HCT116 (cell line): ENCODE data around the gene ARID1A. TPM values are rescaled to one million over a fixed set of nuclear protein-coding genes. Genes with fewer than 3 reads are reported as not detected.

Experiments used
- ATAC-seq: fragments of 200-7000 bp; cut with Tn5 transposase; 2 replicates; pipeline ENCODE4 v1.9.1; 2020; ENCODE audit warnings: mild to moderate bottlenecking, moderate library complexity
- BruUV-seq: library from RNA; stranded (reverse); fragments of 400-500 nt; replicated peaks from 2 replicates; lab custom pipeline; 2021; lab: Mats Ljungman, UMichigan
- CTCF ChIA-PET: fragments of 300-600 bp; sonication (Branson Sonifier 250); formaldehyde crosslinking; loops from one replicate; lab custom pipeline; 2021; ENCODE audit warnings: antibody characterized with exemption; lab: Charles Lee
- POLR2A ChIA-PET: fragments of 300-600, 350-600 bp; sonication (Branson Sonifier 250); formaldehyde crosslinking; loops from one replicate; lab custom pipeline; 2021; ENCODE audit warnings: antibody characterized with exemption; lab: Charles Lee
- RAD21 ChIA-PET, 2 experiments: fragments of 300-600 bp; sonication (Branson Sonifier 250); formaldehyde crosslinking; loops; one replicate each; lab custom pipeline; 2023; ENCODE audit warnings: low total read pairs in 2 of 2; ENCODE audit not compliant: uncharacterized antibody in 2 of 2, unreplicated experiment in 2 of 2, low non-redundant PET in 1 of 2; lab: Charles Lee
- DNase-seq: peaks from one replicate; pipeline ENCODE4 v3.0.0-alpha.2; 2010; ENCODE audit warnings: low read depth, low spot score
- H2AFZ ChIP-seq: fragments of 200-600 bp; shearing (Covaris generic), sonication (generic); 2 replicates; pipeline ENCODE4 v1.6.1; 2017; ENCODE audit warnings: low read depth, mixed run types, mixed read lengths, antibody characterized with exemption, low read length; ENCODE audit not compliant: poor library complexity, severe bottlenecking
- H3K27ac ChIP-seq: 2 replicates; pipeline ENCODE4 v1.5.1; 2012; ENCODE audit warnings: low read depth, low read length
- H3K27me3 ChIP-seq: fragments of 200-600 bp; sonication (generic); 2 replicates; pipeline ENCODE4 v1.6.1; 2016; ENCODE audit warnings: mixed run types, low read length, mixed read lengths; ENCODE audit not compliant: insufficient read depth
- H3K36me3 ChIP-seq, 2 experiments: fragments of 200-500 bp in 1 of 2; fragments of 200-600 bp in 1 of 2; sonication (Bioruptor generic) in 1 of 2; sonication (generic) in 1 of 2; 2 replicates each; pipeline versions ENCODE4 v1.5.1 to v1.6.1; 2014 to 2016; ENCODE audit warnings: low read length in 2 of 2, inconsistent platforms in 1 of 2, mixed read lengths in 1 of 2, mixed run types in 1 of 2; ENCODE audit not compliant: insufficient read depth in 2 of 2, control insufficient read depth in 1 of 2
- H3K4me1 ChIP-seq, 2 experiments: fragments of 200-600 bp in 1 of 2; sonication (generic) in 1 of 2; 2 replicates each; pipeline versions ENCODE4 v1.5.1 to v1.6.1; 2012 to 2017; ENCODE audit warnings: low read length in 2 of 2, inconsistent platforms in 1 of 2, mild to moderate bottlenecking in 1 of 2, mixed read lengths in 1 of 2, mixed run types in 1 of 2, moderate library complexity in 1 of 2; ENCODE audit not compliant: insufficient read depth in 2 of 2, control insufficient read depth in 1 of 2
- H3K4me2 ChIP-seq: fragments of 200-600 bp; sonication (generic); 2 replicates; pipeline ENCODE4 v1.6.1; 2017; ENCODE audit warnings: mixed run types, low read length, mixed read lengths
- H3K4me3 ChIP-seq, 2 experiments: fragments of 200-600 bp in 1 of 2; sonication (generic) in 1 of 2; replicated peaks in 1 of 2; 2 replicates each; pipeline ENCODE4 v1.5.1; 2011 to 2016; ENCODE audit warnings: low read length in 2 of 2, control low read depth in 1 of 2, low read depth in 1 of 2, mild to moderate bottlenecking in 1 of 2, mixed read lengths in 1 of 2, mixed run types in 1 of 2
- H3K79me2 ChIP-seq: fragments of 200-600 bp; sonication (generic); 2 replicates; pipeline ENCODE4 v1.6.1; 2017; ENCODE audit warnings: mild to moderate bottlenecking, mixed run types, low read length, moderate library complexity, mixed read lengths; ENCODE audit not compliant: insufficient read depth
- H3K9ac ChIP-seq: fragments of 200-600 bp; sonication (generic); 2 replicates; pipeline ENCODE4 v1.6.1; 2016; ENCODE audit warnings: low read length, mixed read lengths
- H3K9me2 ChIP-seq: fragments of 200-600 bp; sonication (generic), shearing (Covaris generic); 2 replicates; pipeline ENCODE4 v1.6.1; 2017; ENCODE audit warnings: mixed run types, mild to moderate bottlenecking, moderate library complexity; ENCODE audit not compliant: insufficient read depth
- H3K9me3 ChIP-seq, 2 experiments: fragments of 200-500 bp in 1 of 2; fragments of 200-600 bp in 1 of 2; sonication (Bioruptor generic) in 1 of 2; sonication (generic) in 1 of 2; 2 replicates each; pipeline ENCODE4 v1.6.1; 2014 to 2017; ENCODE audit warnings: low read length in 2 of 2, mixed read lengths in 2 of 2, inconsistent platforms in 1 of 2, low read depth in 1 of 2, mild to moderate bottlenecking in 1 of 2, mixed run types in 1 of 2, moderate library complexity in 1 of 2; ENCODE audit not compliant: control insufficient read depth in 1 of 2, insufficient read depth in 1 of 2
- H4K20me1 ChIP-seq: fragments of 200-600 bp; sonication (generic), shearing (Covaris generic); 2 replicates; pipeline ENCODE4 v1.6.1; 2017; ENCODE audit warnings: mixed run types, mild to moderate bottlenecking, moderate library complexity; ENCODE audit not compliant: insufficient read depth
- EGR1 ChIP-seq: IDR thresholded peaks from 2 replicates; pipeline ENCODE4 v1.6.1; 2012; ENCODE audit warnings: low read depth
- ELF1 ChIP-seq: IDR thresholded peaks from 2 replicates; pipeline ENCODE4 v1.6.1; 2012; ENCODE audit warnings: low read depth, borderline replicate concordance
- FOSL1 ChIP-seq: IDR thresholded peaks from 2 replicates; pipeline ENCODE4 v1.6.1; 2012; ENCODE audit warnings: low read depth
- POLR2AphosphoS5 ChIP-seq: IDR thresholded peaks from 2 replicates; pipeline ENCODE4 v1.6.1; 2011; ENCODE audit warnings: mild to moderate bottlenecking, low read depth, low read length, moderate library complexity
- RAD21 ChIP-seq: IDR thresholded peaks from 2 replicates; pipeline ENCODE4 v1.6.1; 2012; ENCODE audit warnings: low read depth, mild to moderate bottlenecking
- SIN3A ChIP-seq: IDR thresholded peaks from 2 replicates; pipeline ENCODE4 v1.6.1; 2012; ENCODE audit warnings: low read depth
- ZNF274 ChIP-seq: fragments of 200-500 bp; sonication (Bioruptor generic); IDR thresholded peaks from 2 replicates; pipeline ENCODE4 v1.6.1; 2014; ENCODE audit warnings: mild to moderate bottlenecking, low read depth, low read length, inconsistent platforms
- intact Hi-C: fragments of 100-400 bp; cut with micrococcal nuclease; formaldehyde crosslinking; loops from 2 replicates; pipeline ENCODE4 v1.10.0; 2022
- total RNA-seq: library from RNA; stranded (reverse); gene quantifications from one replicate; pipeline ENCODE4 v1.2.1, GENCODE V29; 2021; ENCODE audit not compliant: unreplicated experiment

ARID1A gene
- total RNA-seq, 1 experiment from 2014 or later, result 62.8 TPM

DNA sequence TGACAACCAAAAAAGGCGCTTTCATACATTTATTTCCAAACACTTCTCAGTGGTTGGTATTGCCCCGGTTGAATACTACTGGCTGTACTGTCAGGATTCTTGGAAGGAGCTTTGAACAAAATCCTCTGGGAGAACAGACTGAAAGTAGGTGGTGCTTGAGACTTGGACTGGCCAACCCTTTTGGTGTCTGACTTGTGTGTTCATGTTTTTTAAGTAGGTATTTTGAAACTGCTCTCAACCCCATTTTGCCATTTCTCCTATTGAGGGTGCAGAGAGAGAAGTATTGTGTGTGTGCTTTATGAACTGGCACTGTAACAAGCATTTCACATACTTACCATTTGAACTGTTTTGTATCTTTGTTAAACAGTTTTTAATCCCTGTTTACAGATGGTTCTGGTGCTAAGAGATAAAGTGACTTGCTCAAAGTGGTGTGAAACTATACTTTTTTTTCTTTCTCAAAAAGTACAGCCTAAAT, 21.2 kb downstream of the ARID1A start:
- no peak for ATAC-seq
- no peak for DNase-seq
- RAD21 ChIA-PET, result no interaction called here

GRCh38 chr1:26719205-26719604, 23.4 kb downstream of the ARID1A start:
- H4K20me1 ChIP-seq, result peaks cover 19% of the 10 kb centered on the region; the same call in 1 of the 2 replicates
- BruUV-seq, result no TSS peak
- no peaks in the 10 kb centered on the region for H3K9me2 ChIP-seq
- H3K36me3 ChIP-seq, result 0 out of 4 replicates have a peak, but pooled peaks cover 0 to 6% of the 10 kb centered on the region in 2 experiments
- ChIA-PET RAD21 (interaction anchor here in 1 of 2 experiments (0.5 kb wide), 1 partner anchor 91 kb away, joined by 3 read pairs; no protein-coding TSS in a partner anchor), POLR2A (no interaction called here), CTCF (no interaction called here)
- H3K9me3 ChIP-seq, result no peaks in the 10 kb centered on the region
- no peak for DNase-seq
- H3K79me2 ChIP-seq, result peaks cover 98% of the 10 kb centered on the region
- H3K4me2 ChIP-seq, result no peak overlapping the region
- no peaks in the 10 kb centered on the region for H3K27me3 ChIP-seq
- ATAC-seq, result no peak
- intact Hi-C loops, result loop anchor here (5.0 kb wide), 1 partner anchor 117 kb away; no protein-coding TSS in a partner anchor
- H3K27ac ChIP-seq, result no peak overlapping the region
- H3K4me1 ChIP-seq, result peaks cover 17 to 33% of the 10 kb centered on the region in 2 experiments
- TF ChIP-seq SIN3A, result no peak
- peak; percentile 19; the same call in 1 of the 2 replicates for TF ChIP-seq RAD21
- no peak overlapping the region for H3K4me3 ChIP-seq
- H2AFZ ChIP-seq, result no peak overlapping the region
- H3K9ac ChIP-seq, result no peak overlapping the region

More for the DNA sequence above, 21.2 kb downstream of the ARID1A start:
- Histone ChIP-seq H3K27me3 (no peaks in the 10 kb centered on the region), H3K9ac (no peak overlapping the region), H3K4me3 (no peak overlapping the region), H3K4me1 (peaks cover 0 to 11% of the 10 kb centered on the region in 2 experiments; a peak in 1 of 4 replicates), H3K4me2 (no peak overlapping the region), H4K20me1 (peaks cover 12% of the 10 kb centered on the region; the same call in 1 of the 2 replicates), H3K9me3 (no peaks in the 10 kb centered on the region), H3K36me3 (0 out of 4 replicates have a peak, but pooled peaks cover 0 to 6% of the 10 kb centered on the region in 2 experiments), H3K79me2 (peaks cover 99% of the 10 kb centered on the region), H3K27ac (no peak overlapping the region), H3K9me2 (no peaks in the 10 kb centered on the region), H2AFZ (no peak overlapping the region)
- no TSS peak for BruUV-seq
- intact Hi-C loops, result loop anchor here (5.0 kb wide), 1 partner anchor 115 kb away; no protein-coding TSS in a partner anchor
- POLR2A ChIA-PET, result interaction anchor here (0.6 to 1.0 kb wide), 2 partner anchors 9 to 55 kb away, joined by 3 to 4 read pairs; no protein-coding TSS in a partner anchor
- no peak for TF ChIP-seq ZNF274
- no peak for TF ChIP-seq FOSL1
- TF ChIP-seq RAD21, result no peak
- TF ChIP-seq SIN3A, result no peak
- TF ChIP-seq EGR1, result no peak
- no peak for TF ChIP-seq ELF1
- TF ChIP-seq POLR2AphosphoS5, result no peak
- CTCF ChIA-PET, result interaction anchor here (1.4 kb wide), 1 partner anchor 74 kb away, joined by 3 read pairs; no protein-coding TSS in a partner anchor
